ENCODE measurements around the gene GALNT2.

Gene GALNT2

GRCh38 chr1:230323686-230324085 is 256.6 kb downstream of the GALNT2 start:
- no peak for TF ChIP-seq CTCF (IDR thresholded peaks at IDR 0.05; ENCODE audit: low read depth, low read length, missing control alignments)
- no peak overlapping the region for H3K4me3 ChIP-seq (ENCODE audit: low read depth, low read length)
- in situ Hi-C loops (cut with HindIII; ENCODE audit: low sequenced_read_pairs), result no loop called here
- no peak for DNase-seq (ENCODE audit: low read depth)

GRCh38 chr1:230326971-230327891 is 260.2 kb downstream of the GALNT2 start:
- in situ Hi-C loops (cut with HindIII; ENCODE audit: low sequenced_read_pairs), result no loop called here
- H3K4me3 ChIP-seq (ENCODE audit: low read depth, low read length), result no peak overlapping the region
- no peak for DNase-seq (ENCODE audit: low read depth)
- TF ChIP-seq CTCF (IDR thresholded peaks at IDR 0.05; ENCODE audit: low read depth, low read length, missing control alignments), result no peak

GRCh38 chr1:230327892-230328284 is 260.9 kb downstream of the GALNT2 start:
- in situ Hi-C loops (cut with HindIII; ENCODE audit: low sequenced_read_pairs), result no loop called here
- H3K4me3 ChIP-seq (ENCODE audit: low read depth, low read length), result no peak overlapping the region
- no peak for TF ChIP-seq CTCF (IDR thresholded peaks at IDR 0.05; ENCODE audit: low read depth, low read length, missing control alignments)
- DNase-seq (ENCODE audit: low read depth), result no peak

GRCh38 chr1:230328342-230329015 is 261.4 kb downstream of the GALNT2 start:
- in situ Hi-C loops (cut with HindIII; ENCODE audit: low sequenced_read_pairs), result no loop called here
- DNase-seq (ENCODE audit: low read depth), result no peak

GRCh38 chr1:230330157-230330556 is 263.1 kb downstream of the GALNT2 start:
- in situ Hi-C loops (cut with HindIII; ENCODE audit: low sequenced_read_pairs), result no loop called here
- no peak for TF ChIP-seq CTCF (IDR thresholded peaks at IDR 0.05; ENCODE audit: low read depth, low read length, missing control alignments)
- DNase-seq (ENCODE audit: low read depth), result no peak
- H3K4me3 ChIP-seq (ENCODE audit: low read depth, low read length), result no peak overlapping the region

More at GRCh38 chr1:230328342-230329015, 261.4 kb downstream of the GALNT2 start:
- no peak overlapping the region for H3K4me3 ChIP-seq (ENCODE audit: low read depth, low read length)
- no peak for TF ChIP-seq CTCF (IDR thresholded peaks at IDR 0.05; ENCODE audit: low read depth, low read length, missing control alignments)
